GM18517 (cell line): Measurements from ENCODE around the gene CEBPG.

Experiments used
- ATAC-seq: cut with Tn5 transposase; IDR thresholded peaks from one replicate; pipeline ENCODE4 v1.9.1; 2021; ENCODE audit warnings: mild to moderate bottlenecking, moderate library complexity; ENCODE audit not compliant: unreplicated experiment

CEBPG gene

GRCh38 chr19:33350538-33351309 is 22.8 kb upstream of the CEBPG start:
- no peak for ATAC-seq

- no peak for ATAC-seq
Observed at GRCh38 chr19:33355535-33355934, 18.0 kb upstream of the CEBPG start.

- no peak for ATAC-seq
Observed at GRCh38 chr19:33357556-33357955, 16.0 kb upstream of the CEBPG start.

- ATAC-seq, result no peak
Observed at GRCh38 chr19:33358408-33358807, 15.1 kb upstream of the CEBPG start.

- ATAC-seq, result no peak
Observed at GRCh38 chr19:33359581-33359980, 13.9 kb upstream of the CEBPG start.

GRCh38 chr19:33362508-33363228 is 10.8 kb upstream of the CEBPG start:
- ATAC-seq, result no peak

GRCh38 chr19:33363476-33363875 is 10.0 kb upstream of the CEBPG start:
- ATAC-seq, result no peak

- ATAC-seq, result no peak
Observed at GRCh38 chr19:33365691-33366090, 7.8 kb upstream of the CEBPG start.

- no peak for ATAC-seq
Observed at GRCh38 chr19:33366127-33366526, 7.4 kb upstream of the CEBPG start.

GRCh38 chr19:33366897-33367296 is 6.6 kb upstream of the CEBPG start:
- no peak for ATAC-seq

GRCh38 chr19:33368074-33368864 is 5.2 kb upstream of the CEBPG start:
- ATAC-seq, result no peak

GRCh38 chr19:33370783-33371182 is 2.7 kb upstream of the CEBPG start:
- ATAC-seq, result no peak

- ATAC-seq, result no peak
Observed at GRCh38 chr19:33374236-33374714, 766 bp downstream of the CEBPG start.

GRCh38 chr19:33375156-33375836 is 1.8 kb downstream of the CEBPG start:
- no peak for ATAC-seq

GRCh38 chr19:33375837-33376159 is 2.3 kb downstream of the CEBPG start:
- ATAC-seq, result no peak

- ATAC-seq, result no peak
Observed at GRCh38 chr19:33376423-33376822, 2.9 kb downstream of the CEBPG start.

- ATAC-seq, result no peak
Observed at GRCh38 chr19:33376941-33377557, 3.5 kb downstream of the CEBPG start.

GRCh38 chr19:33377586-33378475 is 4.3 kb downstream of the CEBPG start:
- no peak for ATAC-seq

- no peak for ATAC-seq
Observed at GRCh38 chr19:33379151-33379829, 5.8 kb downstream of the CEBPG start.
